ENCODE data around the gene KLHDC3. TPM values are rescaled to one million over a fixed set of nuclear protein-coding genes. Genes with fewer than 3 reads are reported as not detected.

The KLHDC3 gene
- total RNA-seq, 1 donor from 2014 or later: 67.4 TPM

DNA sequence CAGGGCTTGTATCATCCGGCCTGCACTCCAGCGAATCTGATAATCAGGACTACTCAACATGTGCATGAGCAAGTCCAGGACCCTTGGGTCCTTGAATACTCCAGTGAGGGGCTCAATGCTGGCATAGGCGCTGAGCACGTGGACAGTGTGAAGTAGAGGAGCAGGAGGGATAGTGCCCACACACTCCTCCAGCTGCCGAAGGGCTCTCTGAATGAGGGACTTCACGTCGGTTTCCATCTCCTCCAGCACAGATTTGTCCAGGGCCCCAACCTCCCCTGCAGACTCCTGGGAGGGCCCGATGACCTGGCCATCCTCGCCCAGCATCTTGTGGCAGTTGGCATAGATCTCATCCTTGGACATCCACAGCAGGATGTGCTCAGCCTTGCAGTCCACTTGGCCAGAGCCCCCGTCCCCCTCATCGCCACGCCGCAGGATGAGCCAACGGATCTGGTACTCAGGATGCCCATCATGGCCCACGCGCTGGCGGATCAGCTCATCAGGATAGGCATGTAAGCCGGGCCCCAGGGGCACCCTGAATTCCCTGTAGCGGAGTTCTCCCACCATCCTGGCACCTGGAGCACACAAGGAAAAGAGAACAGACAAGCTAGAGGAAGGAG lies 38.3 kb downstream of the KLHDC3 start:
- Mint-ChIP-seq H3K4me1 (ENCODE audit: low read depth, unreplicated experiment) (peaks cover 25% of the 10 kb centered on the region), H3K4me3 (ENCODE audit: unreplicated experiment) (peak overlapping the region; percentile 93), H3K27ac (ENCODE audit: unreplicated experiment) (peak overlapping the region; percentile 97), H3K9me3 (ENCODE audit: unreplicated experiment) (peaks cover 3% of the 10 kb centered on the region), H3K27me3 (ENCODE audit: low read depth, unreplicated experiment) (no peaks in the 10 kb centered on the region), H3K36me3 (ENCODE audit: low read depth, unreplicated experiment) (peaks cover 17% of the 10 kb centered on the region)
- H4K20me1 ChIP-seq (ENCODE audit: insufficient read depth, low read length): no peaks in the 10 kb centered on the region
- peaks cover 15% of the 10 kb centered on the region for H3K36me3 ChIP-seq (ENCODE audit: insufficient read depth, low read length)
- H3K27me3 ChIP-seq (ENCODE audit: insufficient read depth, low read length): no peaks in the 10 kb centered on the region
- H3K4me2 ChIP-seq (ENCODE audit: low read length): peak overlapping the region; percentile 91
- H3K4me1 ChIP-seq (ENCODE audit: insufficient read depth, low read length): peaks cover 26% of the 10 kb centered on the region
- H3K9ac ChIP-seq (ENCODE audit: low read length): peak overlapping the region; percentile 93
- no peak for TF ChIP-seq EZH2 (IDR thresholded peaks at IDR 0.05; ENCODE audit: insufficient read depth, low read length)
- TF ChIP-seq, protein P1, sequence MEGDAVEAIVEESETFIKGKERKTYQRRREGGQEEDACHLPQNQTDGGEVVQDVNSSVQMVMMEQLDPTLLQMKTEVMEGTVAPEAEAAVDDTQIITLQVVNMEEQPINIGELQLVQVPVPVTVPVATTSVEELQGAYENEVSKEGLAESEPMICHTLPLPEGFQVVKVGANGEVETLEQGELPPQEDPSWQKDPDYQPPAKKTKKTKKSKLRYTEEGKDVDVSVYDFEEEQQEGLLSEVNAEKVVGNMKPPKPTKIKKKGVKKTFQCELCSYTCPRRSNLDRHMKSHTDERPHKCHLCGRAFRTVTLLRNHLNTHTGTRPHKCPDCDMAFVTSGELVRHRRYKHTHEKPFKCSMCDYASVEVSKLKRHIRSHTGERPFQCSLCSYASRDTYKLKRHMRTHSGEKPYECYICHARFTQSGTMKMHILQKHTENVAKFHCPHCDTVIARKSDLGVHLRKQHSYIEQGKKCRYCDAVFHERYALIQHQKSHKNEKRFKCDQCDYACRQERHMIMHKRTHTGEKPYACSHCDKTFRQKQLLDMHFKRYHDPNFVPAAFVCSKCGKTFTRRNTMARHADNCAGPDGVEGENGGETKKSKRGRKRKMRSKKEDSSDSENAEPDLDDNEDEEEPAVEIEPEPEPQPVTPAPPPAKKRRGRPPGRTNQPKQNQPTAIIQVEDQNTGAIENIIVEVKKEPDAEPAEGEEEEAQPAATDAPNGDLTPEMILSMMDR (IDR thresholded peaks at IDR 0.05; ENCODE audit: insufficient read depth, low read depth, low read length): no peak
- no peaks in the 10 kb centered on the region for H3K9me3 ChIP-seq (ENCODE audit: insufficient read depth, low read depth, low read length)
- H3K4me3 ChIP-seq (ENCODE audit: insufficient read depth, low read depth, low read length): peak overlapping the region; percentile 64
- no peak for DNase-seq (ENCODE audit: low read depth)
- FAIRE-seq: no peak
- no peak overlapping the region for H3K27ac ChIP-seq (ENCODE audit: low read depth, low read length)
- H2AFZ ChIP-seq (ENCODE audit: low read depth, low read length): no peak overlapping the region
- H3K79me2 ChIP-seq (ENCODE audit: insufficient read depth, low read length): peaks cover 36% of the 10 kb centered on the region

DNA sequence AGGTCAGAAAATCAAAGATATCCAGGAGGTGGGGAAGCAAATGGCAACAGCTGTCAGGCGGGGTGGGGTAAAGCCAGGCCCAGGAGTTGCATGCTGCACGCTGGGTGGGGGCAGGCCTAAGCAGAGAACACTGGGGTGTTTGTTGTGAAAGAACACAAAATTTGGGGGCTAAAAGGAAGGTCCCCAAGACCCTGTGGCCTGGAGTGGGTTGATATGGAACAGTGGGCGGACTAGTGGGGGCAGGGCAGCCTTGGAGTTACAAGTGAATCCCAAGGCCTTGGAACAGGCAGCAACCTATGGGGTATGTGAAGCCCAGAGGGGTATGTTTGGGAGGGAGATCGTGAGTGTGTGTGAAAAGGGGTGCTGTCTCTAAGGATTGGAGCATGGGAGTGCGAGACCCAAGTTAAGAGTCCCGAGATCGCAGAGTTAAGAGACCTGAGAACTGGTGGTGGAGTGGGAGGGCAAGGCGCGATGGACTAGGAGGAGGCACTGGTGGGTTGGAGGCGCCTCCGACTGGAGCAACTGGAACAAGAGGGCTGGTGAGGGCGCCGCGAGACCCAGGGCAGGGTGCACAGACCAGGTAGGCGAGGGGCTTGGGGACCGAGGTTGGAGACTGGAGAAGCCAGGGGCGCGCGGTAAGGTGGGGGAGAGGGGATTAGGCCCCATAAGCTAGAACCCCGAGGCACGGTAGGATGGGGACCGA lies 38.9 kb downstream of the KLHDC3 start:
- H3K79me2 ChIP-seq (ENCODE audit: insufficient read depth, low read length): peaks cover 41% of the 10 kb centered on the region
- no peaks in the 10 kb centered on the region for H3K9me3 ChIP-seq (ENCODE audit: insufficient read depth, low read depth, low read length)
- peak; percentile 12 for DNase-seq (ENCODE audit: low read depth)
- Mint-ChIP-seq H3K36me3 (ENCODE audit: low read depth, unreplicated experiment) (peaks cover 17% of the 10 kb centered on the region), H3K27me3 (ENCODE audit: low read depth, unreplicated experiment) (no peaks in the 10 kb centered on the region), H3K4me3 (ENCODE audit: unreplicated experiment) (peak overlapping the region; percentile 93), H3K4me1 (ENCODE audit: low read depth, unreplicated experiment) (peaks cover 25% of the 10 kb centered on the region), H3K9me3 (ENCODE audit: unreplicated experiment) (peaks cover 3% of the 10 kb centered on the region), H3K27ac (ENCODE audit: unreplicated experiment) (peak overlapping the region; percentile 97)
- peak overlapping the region; percentile 90 for H3K27ac ChIP-seq (ENCODE audit: low read depth, low read length)
- peak overlapping the region; percentile 93 for H3K9ac ChIP-seq (ENCODE audit: low read length)
- TF ChIP-seq, protein P1 (IDR thresholded peaks at IDR 0.05; ENCODE audit: insufficient read depth, low read depth, low read length): no peak
- no peak for TF ChIP-seq EZH2 (IDR thresholded peaks at IDR 0.05; ENCODE audit: insufficient read depth, low read length)
- no peaks in the 10 kb centered on the region for H4K20me1 ChIP-seq (ENCODE audit: insufficient read depth, low read length)
- H3K4me3 ChIP-seq (ENCODE audit: insufficient read depth, low read depth, low read length): peak overlapping the region; percentile 64
- H3K27me3 ChIP-seq (ENCODE audit: insufficient read depth, low read length): no peaks in the 10 kb centered on the region
- H3K4me1 ChIP-seq (ENCODE audit: insufficient read depth, low read length): peaks cover 26% of the 10 kb centered on the region
- FAIRE-seq: no peak
- H3K4me2 ChIP-seq (ENCODE audit: low read length): peak overlapping the region; percentile 91
- H3K36me3 ChIP-seq (ENCODE audit: insufficient read depth, low read length): peaks cover 15% of the 10 kb centered on the region
- H2AFZ ChIP-seq (ENCODE audit: low read depth, low read length): peak overlapping the region; percentile 61

Data from astrocyte (in vitro differentiated cells and primary cell).